Muscle of leg (tissue), 11 donors: Measurements from ENCODE around the gene PTCD2. TPM values are rescaled to one million over a fixed set of nuclear protein-coding genes. Genes with fewer than 3 reads are reported as not detected.

Source experiments
- DNase-seq: peaks from one replicate; pipeline ENCODE4 v3.0.0; 2013
- H3K27ac ChIP-seq: one replicate; pipeline ENCODE4 v1.5.1; 2013; ENCODE audit warnings: mild to moderate bottlenecking, low read length, control low read depth
- H3K27me3 ChIP-seq: one replicate; pipeline ENCODE4 v1.6.1; 2013; ENCODE audit warnings: low read length; ENCODE audit not compliant: control insufficient read depth, insufficient read depth
- H3K36me3 ChIP-seq: one replicate; pipeline ENCODE4 v1.6.1; 2013; ENCODE audit warnings: low read length; ENCODE audit not compliant: control insufficient read depth, insufficient read depth
- H3K4me1 ChIP-seq: one replicate; pipeline ENCODE4 v1.6.1; 2013; ENCODE audit warnings: low read length; ENCODE audit not compliant: control insufficient read depth, insufficient read depth
- H3K4me3 ChIP-seq: one replicate; pipeline ENCODE4 v1.5.1; 2013; ENCODE audit warnings: low read length, control low read depth
- H3K9me3 ChIP-seq: replicated peaks from 2 replicates; pipeline ENCODE4 v1.6.1; 2013; ENCODE audit warnings: low read depth, low read length; ENCODE audit not compliant: control insufficient read depth
- WGBS: methylation state at CpG from one replicate; pipeline ENCODE4 v1.1.5; 2013; ENCODE audit warnings: missing lambda C conversion rate; ENCODE audit not compliant: insufficient coverage; 5-methylcytosine and 5-hydroxymethylcytosine counted together
- polyA plus RNA-seq, 8 donors: library from polyadenylated mRNA; unstranded; fragments of 120-200 nt; gene quantifications; one replicate each; pipeline versions ENCODE4 v1.2.1 to v1.2.3, GENCODE V29; 2013; ENCODE audit warnings: inconsistent platforms in 1 of 8, low replicate concordance in 1 of 8; ENCODE audit not compliant: insufficient read length in 8 of 8, insufficient read depth in 1 of 8
- total RNA-seq: library from RNA; stranded (reverse); fragments of 120-200 nt; gene quantifications from one replicate; pipeline ENCODE4 v1.2.4, GENCODE V29; 2013

PTCD2 gene
- total and polyA plus RNA-seq, 9 donors = 6.2 to 8.8 (median 7.8) TPM

- peak; percentile 40 for DNase-seq
Measured at GRCh38 chr5:72282878-72283277, 37.3 kb upstream of the PTCD2 start.

GRCh38 chr5:72283358-72283757 lies 36.8 kb upstream of the PTCD2 start:
- Histone ChIP-seq H3K27me3 (no peaks in the 10 kb centered on the region), H3K4me3 (no peak overlapping the region), H3K36me3 (peaks cover 3% of the 10 kb centered on the region), H3K9me3 (no peaks in the 10 kb centered on the region), H3K4me1 (peaks cover 2% of the 10 kb centered on the region), H3K27ac (no peak overlapping the region)
- DNase-seq = no peak
- 29% methylated on average over 1 of the region's 2 CpGs for WGBS

More at GRCh38 chr5:72282878-72283277, 37.3 kb upstream of the PTCD2 start:
- peak overlapping the region; percentile 23 for H3K27ac ChIP-seq
- no peaks in the 10 kb centered on the region for H3K9me3 ChIP-seq
- H3K4me3 ChIP-seq = no peak overlapping the region
- no CpG with 5 or more reads among the region's 2 CpGs for WGBS
- H3K36me3 ChIP-seq = peaks cover 2% of the 10 kb centered on the region
- peaks cover 2% of the 10 kb centered on the region for H3K4me1 ChIP-seq
- no peaks in the 10 kb centered on the region for H3K27me3 ChIP-seq

GRCh38 chr5:72284559-72285423 lies 35.4 kb upstream of the PTCD2 start:
- no peak overlapping the region for H3K4me3 ChIP-seq
- H3K36me3 ChIP-seq = peaks cover 4% of the 10 kb centered on the region
- H3K27ac ChIP-seq = no peak overlapping the region
- H3K4me1 ChIP-seq = peaks cover 2% of the 10 kb centered on the region
- H3K9me3 ChIP-seq = no peaks in the 10 kb centered on the region
- DNase-seq = peak; percentile 57
- 64% methylated on average over 1 of the region's 3 CpGs for WGBS
- no peaks in the 10 kb centered on the region for H3K27me3 ChIP-seq

DNA sequence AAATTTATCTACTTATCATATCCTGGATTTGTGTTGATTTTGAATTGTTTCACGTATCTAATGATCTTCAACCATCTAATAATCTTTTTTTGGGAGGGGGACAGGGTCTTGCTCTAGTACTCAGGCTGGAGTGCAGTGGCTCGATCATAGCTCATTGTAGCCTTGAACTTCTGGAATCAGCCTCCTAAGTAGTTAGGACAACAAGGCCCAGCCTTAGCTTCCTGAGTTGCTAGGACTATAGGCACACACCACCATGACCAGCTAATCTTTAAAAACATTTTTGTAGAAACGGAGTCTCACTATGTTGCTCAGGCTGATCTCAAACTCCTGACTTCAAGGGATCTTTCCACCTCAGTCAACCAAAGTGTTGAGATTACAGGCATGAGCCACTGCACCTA lies 34.8 kb upstream of the PTCD2 start:
- 60% methylated on average over 1 of the region's 3 CpGs for WGBS

GRCh38 chr5:72286798-72287197 lies 33.4 kb upstream of the PTCD2 start:
- H3K9me3 ChIP-seq = no peaks in the 10 kb centered on the region
- no peak overlapping the region for H3K27ac ChIP-seq
- WGBS = no CpG with 5 or more reads among the region's 5 CpGs
- DNase-seq = no peak
- H3K36me3 ChIP-seq = peaks cover 7% of the 10 kb centered on the region
- no peak overlapping the region for H3K4me3 ChIP-seq
- H3K4me1 ChIP-seq = peaks cover 2% of the 10 kb centered on the region
- no peaks in the 10 kb centered on the region for H3K27me3 ChIP-seq

More for the DNA sequence above, 34.8 kb upstream of the PTCD2 start:
- Histone ChIP-seq H3K36me3 (peaks cover 4% of the 10 kb centered on the region), H3K4me3 (no peak overlapping the region), H3K27me3 (no peaks in the 10 kb centered on the region), H3K4me1 (peaks cover 2% of the 10 kb centered on the region), H3K9me3 (no peaks in the 10 kb centered on the region), H3K27ac (no peak overlapping the region)
- DNase-seq = no peak

DNA sequence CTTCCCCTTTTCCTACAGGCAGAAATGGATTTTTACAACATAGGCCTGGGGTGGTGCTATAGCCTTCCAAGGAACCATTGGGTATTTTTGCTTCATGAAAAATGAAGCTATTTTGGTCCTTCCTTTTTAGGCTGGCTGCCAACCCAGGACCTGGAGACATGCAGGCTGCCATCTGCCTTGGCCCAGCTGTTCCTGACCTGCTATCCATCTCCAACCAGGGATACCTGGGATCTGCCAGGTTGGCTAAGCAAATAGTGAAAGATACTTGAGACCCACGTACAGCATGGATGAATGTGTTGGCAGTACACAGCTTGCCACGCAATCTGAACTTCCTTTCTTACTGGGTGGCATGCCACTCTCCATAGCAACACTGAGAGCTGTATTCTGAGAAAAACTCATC lies 31.2 kb upstream of the PTCD2 start:
- H3K9me3 ChIP-seq = no peaks in the 10 kb centered on the region
- no peak overlapping the region for H3K4me3 ChIP-seq
- no peaks in the 10 kb centered on the region for H3K4me1 ChIP-seq
- DNase-seq = peak; percentile 63
- no peaks in the 10 kb centered on the region for H3K27me3 ChIP-seq
- H3K36me3 ChIP-seq = peaks cover 5% of the 10 kb centered on the region
- H3K27ac ChIP-seq = no peak overlapping the region
- WGBS = no CpG with 5 or more reads among the region's 2 CpGs

- Histone ChIP-seq H3K27ac (no peak overlapping the region), H3K27me3 (no peaks in the 10 kb centered on the region), H3K4me3 (no peak overlapping the region), H3K9me3 (no peaks in the 10 kb centered on the region), H3K36me3 (peaks cover 6% of the 10 kb centered on the region), H3K4me1 (no peaks in the 10 kb centered on the region)
- WGBS = no CpG with 5 or more reads among the region's 6 CpGs
- no peak for DNase-seq
Measured at GRCh38 chr5:72290356-72291133, 29.6 kb upstream of the PTCD2 start.

DNA sequence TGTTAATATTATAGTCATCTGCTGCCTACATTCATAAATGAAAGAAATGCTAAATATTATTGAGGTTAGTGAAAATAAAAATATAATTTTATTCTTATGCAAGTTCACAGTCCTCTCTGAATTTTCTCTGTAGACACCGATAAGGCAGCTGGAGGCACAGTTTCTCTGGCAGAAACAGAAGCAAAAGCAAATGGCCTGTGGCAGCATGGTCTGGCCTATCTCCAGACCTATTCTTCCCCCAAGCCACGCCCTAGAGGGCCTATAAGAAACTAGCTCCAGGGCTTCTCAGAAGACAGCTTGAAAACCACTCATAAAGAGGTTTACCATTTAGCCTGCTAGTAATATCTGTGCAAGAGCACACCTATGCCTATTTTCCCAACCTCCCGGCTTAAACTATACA lies 28.6 kb upstream of the PTCD2 start:
- peaks cover 7% of the 10 kb centered on the region for H3K36me3 ChIP-seq

GRCh38 chr5:72292411-72292810 lies 27.8 kb upstream of the PTCD2 start:
- Histone ChIP-seq H3K36me3 (peaks cover 7% of the 10 kb centered on the region), H3K4me1 (no peaks in the 10 kb centered on the region), H3K27ac (no peak overlapping the region), H3K9me3 (no peaks in the 10 kb centered on the region), H3K4me3 (no peak overlapping the region), H3K27me3 (no peaks in the 10 kb centered on the region)
- WGBS = no CpG with 5 or more reads among the region's 1 CpG
- DNase-seq = no peak

More for the DNA sequence above, 28.6 kb upstream of the PTCD2 start:
- H3K27ac ChIP-seq = no peak overlapping the region
- 90% methylated on average over 2 of the region's 3 CpGs for WGBS
- no peak for DNase-seq
- no peaks in the 10 kb centered on the region for H3K27me3 ChIP-seq
- no peak overlapping the region for H3K4me3 ChIP-seq
- H3K9me3 ChIP-seq = no peaks in the 10 kb centered on the region
- no peaks in the 10 kb centered on the region for H3K4me1 ChIP-seq

GRCh38 chr5:72293495-72294055 lies 26.6 kb upstream of the PTCD2 start:
- no peak for DNase-seq
- Histone ChIP-seq H3K27me3 (no peaks in the 10 kb centered on the region), H3K4me1 (no peaks in the 10 kb centered on the region), H3K9me3 (no peaks in the 10 kb centered on the region), H3K27ac (no peak overlapping the region), H3K4me3 (no peak overlapping the region), H3K36me3 (peaks cover 5% of the 10 kb centered on the region)
- WGBS = no CpG with 5 or more reads among the region's 3 CpGs
